Stimulated activated CD8-positive, alpha-beta memory T cell treated with anti-CD3 and anti-CD28 coated beads, Interleukin-4, amount 100 ng/mL, for 4 hours (primary cell): ENCODE measurements around the gene FAM131A.
"Not testable (repeated sequence)": the region's sequence is repeated elsewhere in the genome, so short reads cannot be mapped to it uniquely, and the experiment has no call there.

Experiments used
- DNase-seq, 2 donors: peaks; one replicate each; pipeline ENCODE4 v3.0.0-alpha.2; 2020; ENCODE audit warnings: low read depth in 2 of 2, low spot score in 1 of 2

FAM131A gene

DNA sequence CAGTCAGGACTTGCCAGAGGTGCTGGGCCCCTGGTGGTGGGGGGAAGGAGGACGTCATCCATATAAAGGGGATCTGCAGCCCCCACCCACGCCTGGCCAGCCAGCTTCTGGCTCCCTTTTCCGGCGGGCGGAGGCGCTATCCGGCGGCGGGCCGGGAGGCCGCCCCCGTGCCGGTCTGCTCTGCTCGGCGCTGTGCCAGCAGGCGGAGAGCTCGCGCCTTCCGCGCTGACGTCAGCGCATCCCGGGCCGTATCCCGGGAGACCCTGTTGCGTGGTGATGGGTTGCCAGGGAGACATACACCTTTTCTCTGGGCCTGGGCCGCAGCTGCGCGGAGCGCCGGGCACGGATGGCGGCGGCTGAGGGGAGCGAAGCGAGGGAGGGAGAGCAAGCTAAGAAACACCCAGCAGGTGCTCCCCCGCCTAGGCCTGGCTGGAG, 1.1 kb downstream of the FAM131A start:
- no peak for DNase-seq

GRCh38 chr3:184339001-184339400, 1.6 kb downstream of the FAM131A start:
- DNase-seq: no peak

DNA sequence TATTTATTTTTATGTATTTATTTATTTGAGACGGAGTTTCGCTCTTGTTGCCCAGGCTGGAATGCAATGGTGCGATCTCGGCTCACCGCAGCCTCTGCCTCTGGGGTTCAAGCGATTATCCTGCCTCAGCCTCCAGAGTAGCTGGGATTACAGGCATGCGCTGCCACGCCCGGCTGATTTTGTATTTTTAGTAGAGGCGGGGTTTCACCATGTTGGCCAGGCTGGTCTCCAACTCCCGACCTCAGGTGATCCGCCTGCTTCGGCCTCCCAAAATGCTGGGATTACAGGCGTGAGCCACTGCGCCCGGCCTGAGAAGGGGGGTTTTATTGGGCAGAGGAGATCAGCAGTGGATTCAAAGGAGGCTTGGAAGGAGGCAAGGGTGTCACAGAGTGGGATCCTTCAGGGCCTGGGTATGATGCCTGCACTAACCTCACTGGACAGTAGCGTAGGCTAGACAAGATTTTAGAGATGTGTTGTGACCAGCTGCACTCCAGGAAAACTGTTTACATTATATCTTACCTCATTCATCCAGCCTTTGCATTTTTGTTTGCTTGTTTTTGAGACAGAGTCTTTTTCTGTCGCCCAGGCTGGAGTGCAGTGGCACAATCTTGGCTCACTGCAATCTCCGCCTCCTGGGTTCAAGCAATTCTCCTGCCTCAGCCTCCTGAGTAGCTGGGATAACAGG, 2.2 kb downstream of the FAM131A start:
- not testable (repeated sequence) for DNase-seq

GRCh38 chr3:184341925-184342324, 4.5 kb downstream of the FAM131A start:
- DNase-seq: no peak

DNA sequence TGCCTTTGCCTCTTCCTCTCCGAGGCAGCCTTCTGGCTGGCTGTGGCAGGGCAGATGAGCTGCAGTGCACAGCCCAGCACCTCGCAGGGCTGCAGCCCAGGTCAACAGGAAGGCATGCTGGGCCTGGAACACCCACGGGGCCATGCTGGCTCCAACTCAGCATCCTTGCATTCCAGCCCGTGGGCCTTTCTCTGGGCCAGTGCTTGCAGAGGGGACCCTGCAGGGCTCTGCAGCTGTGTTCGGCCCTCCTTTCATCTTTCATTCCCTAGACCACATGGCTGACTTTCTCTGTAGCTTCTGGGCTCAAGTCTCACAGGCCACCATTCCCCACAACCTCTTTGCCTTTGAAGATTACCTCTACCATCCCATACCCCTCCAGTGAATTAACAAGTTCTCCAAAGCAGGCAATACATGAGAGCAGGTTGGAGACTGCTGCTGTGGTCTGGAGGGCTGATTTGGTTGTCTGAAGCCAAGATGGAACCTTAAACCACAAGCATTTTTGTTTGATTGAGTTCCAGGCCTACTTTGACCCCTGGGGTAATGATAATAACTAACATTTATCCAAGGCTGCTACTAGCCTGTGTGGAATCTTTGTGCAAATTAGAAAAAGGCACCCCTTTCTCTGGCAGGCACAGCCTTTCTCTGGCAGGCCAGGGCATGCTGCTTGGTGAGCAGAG, 5.9 kb downstream of the FAM131A start:
- DNase-seq: no peak

GRCh38 chr3:184344579-184345316, 7.3 kb downstream of the FAM131A start:
- no peak for DNase-seq

DNA sequence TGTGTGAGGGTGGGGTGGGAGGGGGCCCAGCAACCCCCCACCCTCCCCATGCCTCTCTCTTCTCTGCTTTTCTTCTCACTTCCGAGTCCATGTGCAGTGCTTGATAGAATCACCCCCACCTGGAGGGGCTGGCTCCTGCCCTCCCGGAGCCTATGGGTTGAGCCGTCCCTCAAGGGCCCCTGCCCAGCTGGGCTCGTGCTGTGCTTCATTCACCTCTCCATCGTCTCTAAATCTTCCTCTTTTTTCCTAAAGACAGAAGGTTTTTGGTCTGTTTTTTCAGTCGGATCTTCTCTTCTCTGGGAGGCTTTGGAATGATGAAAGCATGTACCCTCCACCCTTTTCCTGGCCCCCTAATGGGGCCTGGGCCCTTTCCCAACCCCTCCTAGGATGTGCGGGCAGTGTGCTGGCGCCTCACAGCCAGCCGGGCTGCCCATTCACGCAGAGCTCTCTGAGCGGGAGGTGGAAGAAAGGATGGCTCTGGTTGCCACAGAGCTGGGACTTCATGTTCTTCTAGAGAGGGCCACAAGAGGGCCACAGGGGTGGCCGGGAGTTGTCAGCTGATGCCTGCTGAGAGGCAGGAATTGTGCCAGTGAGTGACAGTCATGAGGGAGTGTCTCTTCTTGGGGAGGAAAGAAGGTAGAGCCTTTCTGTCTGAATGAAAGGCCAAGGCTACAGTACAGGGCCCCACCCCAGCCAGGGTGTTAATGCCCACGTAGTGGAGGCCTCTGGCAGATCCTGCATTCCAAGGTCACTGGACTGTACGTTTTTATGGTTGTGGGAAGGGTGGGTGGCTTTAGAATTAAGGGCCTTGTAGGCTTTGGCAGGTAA, 8.1 kb downstream of the FAM131A start:
- DNase-seq: no peak

DNA sequence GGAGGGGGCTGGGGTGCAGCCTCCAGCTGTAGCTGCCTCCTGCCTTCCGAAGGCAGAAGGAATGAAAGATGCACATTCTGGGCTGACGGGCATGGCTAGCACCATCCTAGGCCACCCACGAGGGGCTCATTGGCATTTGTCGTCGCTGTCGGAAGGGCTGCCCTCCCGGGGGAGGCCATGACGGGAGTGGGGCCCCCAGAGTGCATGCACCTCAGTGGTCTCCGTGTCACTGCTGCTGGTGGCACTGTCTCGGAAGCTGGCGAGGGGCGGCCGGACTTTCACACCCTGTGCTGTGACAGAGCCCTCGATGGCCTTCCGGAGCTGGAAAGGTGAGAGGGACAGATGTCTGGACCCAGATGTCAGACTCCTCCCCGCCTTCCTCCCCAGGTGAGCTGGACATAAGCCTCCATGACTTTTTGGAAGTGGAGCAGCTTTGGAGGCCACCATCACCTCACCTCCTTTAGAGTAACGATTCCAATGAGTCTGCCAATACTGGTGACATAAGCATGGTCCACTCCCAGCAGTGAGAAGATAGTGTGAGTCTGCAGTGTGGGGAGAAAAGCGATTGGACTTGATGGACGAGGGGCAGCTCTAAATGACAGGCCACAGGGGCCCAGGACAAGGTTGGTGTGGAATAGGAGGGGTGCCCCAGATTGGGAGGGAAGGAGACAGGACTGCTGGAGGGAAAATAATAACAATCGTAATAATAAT, 9.2 kb downstream of the FAM131A start:
- DNase-seq: no peak

GRCh38 chr3:184347321-184348056, 10.1 kb downstream of the FAM131A start:
- DNase-seq: no peak

GRCh38 chr3:184348057-184348382, 10.6 kb downstream of the FAM131A start:
- no peak for DNase-seq

- DNase-seq: no peak
These were observed 12.4 kb downstream of the FAM131A start for GRCh38 chr3:184349563-184350470.

DNA sequence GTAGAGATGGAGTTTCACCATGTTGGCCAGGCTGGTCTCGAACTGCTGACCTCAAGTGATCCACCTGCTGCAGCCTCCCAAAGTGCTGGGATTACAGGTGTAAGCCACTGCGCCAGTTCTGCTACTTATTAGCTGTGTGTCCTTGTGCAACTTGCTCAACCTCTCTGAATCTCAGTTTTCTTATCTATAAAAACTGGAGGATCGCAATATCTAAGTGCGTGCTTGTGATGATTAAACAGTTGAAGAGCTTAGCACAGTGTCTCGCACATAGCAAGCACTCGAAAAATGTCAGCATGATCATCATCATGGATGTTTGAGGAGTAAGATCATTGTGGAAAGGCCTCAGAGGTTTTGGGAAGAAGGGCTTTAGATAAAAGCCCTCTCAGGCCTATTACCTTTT, 13.2 kb downstream of the FAM131A start:
- no peak for DNase-seq

DNA sequence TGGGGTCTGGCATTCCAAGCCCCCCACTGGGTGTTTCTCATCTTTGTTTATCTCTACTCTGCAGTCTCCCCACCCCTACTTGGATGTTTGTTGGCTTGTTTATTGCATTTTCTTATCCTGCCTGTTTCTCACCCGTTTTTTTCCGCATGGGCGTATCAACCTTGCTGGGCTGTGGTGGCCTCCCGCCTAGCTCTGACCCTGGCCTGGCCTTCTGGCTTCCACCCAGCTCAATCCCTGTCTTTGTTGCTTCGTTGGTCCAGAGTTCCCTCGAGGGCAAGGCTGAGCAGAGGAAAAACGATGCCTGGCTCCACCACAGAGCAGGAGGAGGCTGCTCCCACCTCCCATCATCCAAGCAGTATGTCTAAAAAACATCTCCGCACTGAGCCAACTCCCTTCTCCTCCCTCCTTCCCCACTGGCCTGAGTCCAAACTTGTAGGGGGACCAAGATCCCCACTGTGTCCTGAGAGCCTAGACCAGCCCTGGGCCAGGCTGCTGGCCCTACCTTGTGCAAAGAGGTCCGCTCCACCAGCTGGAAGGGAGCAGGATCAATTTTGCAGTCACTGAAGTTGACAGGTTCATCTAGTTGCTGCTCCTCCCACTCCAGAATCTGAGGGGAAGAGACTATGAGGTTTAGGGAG, 14.2 kb downstream of the FAM131A start:
- no peak for DNase-seq

GRCh38 chr3:184352149-184352785, 14.9 kb downstream of the FAM131A start:
- no peak for DNase-seq

GRCh38 chr3:184352897-184353545, 15.6 kb downstream of the FAM131A start:
- no peak for DNase-seq

DNA sequence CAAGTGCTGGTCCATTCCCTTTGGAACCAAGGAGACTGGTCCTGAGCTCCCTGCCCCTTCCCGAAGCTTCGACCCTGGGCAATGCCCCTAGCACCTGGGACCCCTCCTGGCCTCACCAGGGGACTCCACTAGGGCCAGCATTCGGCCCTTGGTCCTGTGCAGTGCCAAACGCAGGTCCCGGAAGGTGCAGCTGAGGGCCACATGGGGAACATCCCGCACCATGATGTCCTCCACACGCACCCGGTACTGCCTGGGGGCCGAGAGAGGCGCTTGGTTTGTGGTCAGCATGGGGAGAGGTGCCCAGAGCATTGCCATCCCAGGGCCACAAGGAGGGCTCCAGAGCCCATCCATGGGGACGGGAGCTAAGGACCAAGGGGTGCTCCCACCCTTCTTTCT, 16.1 kb downstream of the FAM131A start:
- DNase-seq: no peak

- peak in 1 of 2 donors; percentile 52 for DNase-seq
These were observed 16.8 kb downstream of the FAM131A start for GRCh38 chr3:184354121-184354728.
